GDM1 (cell line): ENCODE data around the gene ZNF391.
"Not testable (repeated sequence)": the region's sequence is repeated elsewhere in the genome, so short reads cannot be mapped to it uniquely, and the experiment has no call there.

Experiments
- DNase-seq: peaks from one replicate; lab custom pipeline; 2025; lab: John Stamatoyannopoulos, UW

ZNF391 gene

GRCh38 chr6:27422651-27423332, 34.2 kb downstream of the ZNF391 start:
- DNase-seq = no peak

- not testable (repeated sequence) for DNase-seq
Observed at GRCh38 chr6:27424851-27425250, 36.3 kb downstream of the ZNF391 start.

GRCh38 chr6:27426045-27426620, 37.6 kb downstream of the ZNF391 start:
- no peak for DNase-seq

- DNase-seq = no peak
Observed at GRCh38 chr6:27428502-27428901, 39.9 kb downstream of the ZNF391 start.

- DNase-seq = no peak
Observed at GRCh38 chr6:27428966-27429365, 40.4 kb downstream of the ZNF391 start.

- DNase-seq = no peak
Observed at GRCh38 chr6:27433714-27434113, 45.2 kb downstream of the ZNF391 start.

- DNase-seq = no peak
Observed at GRCh38 chr6:27439371-27439770, 50.8 kb downstream of the ZNF391 start.

- no peak for DNase-seq
Observed at GRCh38 chr6:27441001-27441400, 52.4 kb downstream of the ZNF391 start.

GRCh38 chr6:27442932-27443331, 54.4 kb downstream of the ZNF391 start:
- no peak for DNase-seq

GRCh38 chr6:27448456-27448855, 59.9 kb downstream of the ZNF391 start:
- no peak for DNase-seq

- no peak for DNase-seq
Observed at GRCh38 chr6:27451660-27452390, 63.3 kb downstream of the ZNF391 start.

GRCh38 chr6:27452496-27452897, 63.9 kb downstream of the ZNF391 start:
- no peak for DNase-seq
